ENCODE data around the gene PRICKLE2.

Gene PRICKLE2

GRCh38 chr3:64134882-64135281 lies 90.4 kb downstream of the PRICKLE2 start:
- no peak overlapping the region for H3K4me3 ChIP-seq (ENCODE audit: low read depth, low read length)
- TF ChIP-seq CTCF (IDR thresholded peaks at IDR 0.05; ENCODE audit: borderline replicate concordance, insufficient read depth, low read depth, low read length), result no peak

GRCh38 chr3:64133987-64134386 lies 91.3 kb downstream of the PRICKLE2 start:
- TF ChIP-seq CTCF (IDR thresholded peaks at IDR 0.05; ENCODE audit: borderline replicate concordance, insufficient read depth, low read depth, low read length), result no peak
- no peak overlapping the region for H3K4me3 ChIP-seq (ENCODE audit: low read depth, low read length)

- no peak overlapping the region for H3K4me3 ChIP-seq (ENCODE audit: low read depth, low read length)
- TF ChIP-seq CTCF (IDR thresholded peaks at IDR 0.05; ENCODE audit: borderline replicate concordance, insufficient read depth, low read depth, low read length), result no peak
Observed at GRCh38 chr3:64133272-64133671, 92.0 kb downstream of the PRICKLE2 start.

GRCh38 chr3:64131725-64132469 lies 93.4 kb downstream of the PRICKLE2 start:
- TF ChIP-seq CTCF (IDR thresholded peaks at IDR 0.05; ENCODE audit: borderline replicate concordance, insufficient read depth, low read depth, low read length), result no peak
- no peak overlapping the region for H3K4me3 ChIP-seq (ENCODE audit: low read depth, low read length)

GRCh38 chr3:64130436-64130835 lies 94.8 kb downstream of the PRICKLE2 start:
- TF ChIP-seq CTCF (IDR thresholded peaks at IDR 0.05; ENCODE audit: borderline replicate concordance, insufficient read depth, low read depth, low read length), result no peak
- H3K4me3 ChIP-seq (ENCODE audit: low read depth, low read length), result no peak overlapping the region

- no peak overlapping the region for H3K4me3 ChIP-seq (ENCODE audit: low read depth, low read length)
- no peak for TF ChIP-seq CTCF (IDR thresholded peaks at IDR 0.05; ENCODE audit: borderline replicate concordance, insufficient read depth, low read depth, low read length)
Observed at GRCh38 chr3:64129581-64129980, 95.7 kb downstream of the PRICKLE2 start.

GRCh38 chr3:64129106-64129505 lies 96.2 kb downstream of the PRICKLE2 start:
- H3K4me3 ChIP-seq (ENCODE audit: low read depth, low read length), result no peak overlapping the region
- no peak for TF ChIP-seq CTCF (IDR thresholded peaks at IDR 0.05; ENCODE audit: borderline replicate concordance, insufficient read depth, low read depth, low read length)
